NCI-H774 (cell line): Measurements from ENCODE around the gene KCTD19.

Experiments
- DNase-seq: peaks from one replicate; lab custom pipeline; 2025; lab: John Stamatoyannopoulos, UW

Gene KCTD19

DNA sequence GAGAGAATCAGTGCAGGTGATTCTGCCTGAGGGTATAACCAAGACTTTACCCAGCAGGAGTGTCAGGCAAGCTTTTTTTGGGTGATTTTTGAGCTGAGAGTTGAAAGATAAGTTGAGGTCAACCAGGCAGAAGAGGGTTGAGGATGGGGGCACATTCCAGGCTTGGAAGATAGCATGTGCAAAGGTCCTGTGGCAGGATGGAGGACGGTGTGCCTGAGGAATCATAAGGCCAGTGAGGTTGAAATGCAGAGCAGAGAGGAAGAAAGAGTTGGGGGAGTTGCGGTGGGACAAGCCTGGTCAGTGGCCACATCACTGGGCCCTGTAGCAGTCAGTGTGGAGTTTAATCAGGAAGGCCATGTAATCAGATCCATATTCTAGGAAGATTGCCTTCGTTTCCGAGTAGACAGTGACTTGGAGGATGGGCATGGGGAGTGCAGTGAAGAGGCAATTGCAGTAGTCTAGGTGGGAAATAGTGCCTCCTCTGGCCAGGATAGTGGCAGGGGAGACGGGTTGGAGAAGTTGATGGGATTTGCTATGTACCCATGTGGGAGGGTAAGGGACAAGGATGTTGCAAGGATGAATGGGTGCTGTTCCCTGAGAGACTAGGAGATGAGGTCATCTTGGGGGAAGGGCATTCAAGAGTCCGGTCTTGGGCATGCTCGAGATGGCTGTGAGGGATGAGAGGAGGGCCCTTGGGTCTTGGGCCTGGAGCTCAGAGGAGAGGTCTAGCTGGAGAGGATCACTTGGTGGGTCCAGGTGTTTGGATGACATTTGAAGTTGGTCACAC is 43.3 kb downstream of the KCTD19 start:
- DNase-seq = no peak

- DNase-seq = no peak
Measured at GRCh38 chr16:67282447-67282805, 44.1 kb downstream of the KCTD19 start.

- no peak for DNase-seq
Measured at GRCh38 chr16:67281536-67282446, 44.8 kb downstream of the KCTD19 start.

DNA sequence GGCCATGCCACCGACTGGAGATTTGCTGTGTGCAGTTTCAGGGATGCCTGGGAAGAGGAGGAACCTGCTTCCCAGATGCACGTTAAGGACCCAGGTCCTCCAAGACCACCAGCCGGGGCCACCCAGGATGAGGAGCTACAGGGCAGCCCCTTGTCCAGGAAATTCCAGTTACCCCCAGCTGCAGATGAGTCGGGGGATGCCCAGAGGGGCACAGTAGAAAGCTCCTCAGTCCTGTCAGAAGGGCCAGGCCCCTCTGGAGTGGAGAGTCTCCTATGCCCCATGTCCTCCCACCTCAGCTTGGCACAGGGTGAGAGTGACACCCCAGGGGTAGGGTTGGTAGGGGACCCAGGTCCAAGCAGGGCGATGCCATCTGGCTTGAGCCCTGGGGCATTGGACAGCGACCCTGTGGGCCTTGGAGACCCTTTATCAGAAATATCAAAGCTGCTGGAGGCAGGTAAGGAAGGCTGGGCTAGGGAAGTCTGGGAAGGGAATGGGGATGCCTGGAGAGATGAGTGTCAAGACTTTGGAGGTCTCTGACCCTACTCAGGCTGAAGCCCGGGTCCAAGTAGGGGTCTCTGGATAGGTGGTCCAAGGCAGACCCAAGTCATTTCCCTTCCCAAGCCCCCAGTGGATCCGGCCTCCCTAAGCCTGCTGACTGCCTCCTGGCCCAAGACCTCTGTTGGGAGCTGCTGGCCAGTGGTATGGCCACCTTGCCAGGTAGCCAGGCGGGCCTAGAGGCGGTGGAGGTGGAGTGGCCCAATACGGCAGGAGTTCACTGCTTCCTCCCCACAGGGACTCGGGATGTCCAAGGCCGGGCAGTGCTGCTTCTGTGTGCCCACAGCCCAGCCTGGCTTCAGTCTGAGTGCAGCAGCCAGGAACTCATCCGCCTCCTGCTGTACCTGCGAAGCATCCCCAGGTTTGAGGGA is 46.2 kb downstream of the KCTD19 start:
- DNase-seq = no peak

GRCh38 chr16:67279296-67280089 is 47.0 kb downstream of the KCTD19 start, which contains the start of gene PLEKHG4:
Gene PLEKHG4 (plus strand): TSS chr16:67279532. CDS start chr16:67280045, 513 bp downstream.
- peak; percentile 64 for DNase-seq

- no peak for DNase-seq
Measured at GRCh38 chr16:67278773-67279295, 47.7 kb downstream of the KCTD19 start.

GRCh38 chr16:67277999-67278772 is 48.4 kb downstream of the KCTD19 start:
- DNase-seq = no peak

GRCh38 chr16:67277294-67277998 is 49.1 kb downstream of the KCTD19 start:
- DNase-seq = no peak

GRCh38 chr16:67275321-67275720 is 51.2 kb downstream of the KCTD19 start:
- no peak for DNase-seq

GRCh38 chr16:67271446-67271845 is 55.1 kb downstream of the KCTD19 start:
- DNase-seq = no peak

DNA sequence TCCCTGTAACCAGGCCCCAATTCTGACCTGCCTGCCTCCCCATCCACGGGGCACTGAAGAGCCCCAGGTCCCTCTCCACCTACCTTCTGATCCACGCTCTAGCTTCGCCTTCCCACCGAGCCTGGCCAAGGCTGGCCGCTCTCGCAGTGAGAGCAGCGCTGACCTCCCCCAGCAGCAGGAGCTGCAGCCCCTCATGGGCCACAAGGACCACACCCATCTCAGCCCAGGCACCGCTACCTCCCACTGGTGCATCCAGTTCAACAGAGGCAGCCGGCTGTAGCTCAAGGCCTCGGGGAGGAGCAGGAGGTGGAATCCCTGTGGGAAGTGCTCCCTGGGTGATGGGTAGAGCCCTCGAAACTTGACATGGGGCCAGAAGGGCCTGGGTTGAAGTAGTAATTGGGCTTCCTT is 55.6 kb downstream of the KCTD19 start:
- no peak for DNase-seq

GRCh38 chr16:67269766-67270165 is 56.8 kb downstream of the KCTD19 start:
- DNase-seq = no peak

- DNase-seq = no peak
Measured at GRCh38 chr16:67268136-67268579, 58.4 kb downstream of the KCTD19 start.

- no peak for DNase-seq
Measured at GRCh38 chr16:67265834-67266233, 60.7 kb downstream of the KCTD19 start.

- no peak for DNase-seq
Measured at GRCh38 chr16:67264866-67265265, 61.7 kb downstream of the KCTD19 start.

DNA sequence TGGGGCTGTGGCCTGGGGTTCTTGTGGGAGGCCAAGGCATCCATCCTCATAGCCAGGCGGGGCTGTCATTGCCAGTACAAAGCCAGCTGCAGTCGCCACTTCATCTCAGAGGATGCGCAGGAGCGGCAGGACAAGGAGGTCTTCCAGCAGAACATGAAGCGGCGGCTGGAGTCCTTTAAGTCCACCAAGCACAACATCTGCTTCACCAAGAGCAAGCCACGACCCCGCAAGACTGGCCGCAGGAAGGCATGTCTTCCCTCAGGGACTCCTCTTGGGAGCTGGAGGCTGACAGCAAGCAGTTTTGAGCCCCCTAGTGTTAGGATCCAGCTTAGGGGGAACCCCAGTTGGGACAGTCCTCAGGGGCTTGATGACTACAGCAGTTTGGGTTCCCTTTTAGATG is 62.3 kb downstream of the KCTD19 start:
- DNase-seq = no peak

GRCh38 chr16:67263201-67263600 is 63.3 kb downstream of the KCTD19 start:
- DNase-seq = no peak

GRCh38 chr16:67260426-67261063 is 66.0 kb downstream of the KCTD19 start:
- no peak for DNase-seq

- DNase-seq = no peak
Measured at GRCh38 chr16:67259705-67260104, 66.8 kb downstream of the KCTD19 start.
